GM18873 (cell line): ENCODE results near the gene ZFYVE27.
"Not testable (repeated sequence)": the region's sequence is repeated elsewhere in the genome, so short reads cannot be mapped to it uniquely, and the experiment has no call there.

Experiments used
- ATAC-seq: cut with Tn5 transposase; IDR thresholded peaks from one replicate; pipeline ENCODE4 v1.9.1; 2021; ENCODE audit warnings: mild to moderate bottlenecking, moderate library complexity, moderate number of reproducible peaks; ENCODE audit not compliant: unreplicated experiment, low FRiP score

ZFYVE27 gene, protein sequence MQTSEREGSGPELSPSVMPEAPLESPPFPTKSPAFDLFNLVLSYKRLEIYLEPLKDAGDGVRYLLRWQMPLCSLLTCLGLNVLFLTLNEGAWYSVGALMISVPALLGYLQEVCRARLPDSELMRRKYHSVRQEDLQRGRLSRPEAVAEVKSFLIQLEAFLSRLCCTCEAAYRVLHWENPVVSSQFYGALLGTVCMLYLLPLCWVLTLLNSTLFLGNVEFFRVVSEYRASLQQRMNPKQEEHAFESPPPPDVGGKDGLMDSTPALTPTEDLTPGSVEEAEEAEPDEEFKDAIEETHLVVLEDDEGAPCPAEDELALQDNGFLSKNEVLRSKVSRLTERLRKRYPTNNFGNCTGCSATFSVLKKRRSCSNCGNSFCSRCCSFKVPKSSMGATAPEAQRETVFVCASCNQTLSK

GRCh38 chr10:97736902-97737769 lies at the start of gene ZFYVE27:
ZFYVE27 (plus strand) TSS chr10:97737128; CDS start chr10:97738478, 1,350 bp downstream.
- ATAC-seq = peak; percentile 74

DNA sequence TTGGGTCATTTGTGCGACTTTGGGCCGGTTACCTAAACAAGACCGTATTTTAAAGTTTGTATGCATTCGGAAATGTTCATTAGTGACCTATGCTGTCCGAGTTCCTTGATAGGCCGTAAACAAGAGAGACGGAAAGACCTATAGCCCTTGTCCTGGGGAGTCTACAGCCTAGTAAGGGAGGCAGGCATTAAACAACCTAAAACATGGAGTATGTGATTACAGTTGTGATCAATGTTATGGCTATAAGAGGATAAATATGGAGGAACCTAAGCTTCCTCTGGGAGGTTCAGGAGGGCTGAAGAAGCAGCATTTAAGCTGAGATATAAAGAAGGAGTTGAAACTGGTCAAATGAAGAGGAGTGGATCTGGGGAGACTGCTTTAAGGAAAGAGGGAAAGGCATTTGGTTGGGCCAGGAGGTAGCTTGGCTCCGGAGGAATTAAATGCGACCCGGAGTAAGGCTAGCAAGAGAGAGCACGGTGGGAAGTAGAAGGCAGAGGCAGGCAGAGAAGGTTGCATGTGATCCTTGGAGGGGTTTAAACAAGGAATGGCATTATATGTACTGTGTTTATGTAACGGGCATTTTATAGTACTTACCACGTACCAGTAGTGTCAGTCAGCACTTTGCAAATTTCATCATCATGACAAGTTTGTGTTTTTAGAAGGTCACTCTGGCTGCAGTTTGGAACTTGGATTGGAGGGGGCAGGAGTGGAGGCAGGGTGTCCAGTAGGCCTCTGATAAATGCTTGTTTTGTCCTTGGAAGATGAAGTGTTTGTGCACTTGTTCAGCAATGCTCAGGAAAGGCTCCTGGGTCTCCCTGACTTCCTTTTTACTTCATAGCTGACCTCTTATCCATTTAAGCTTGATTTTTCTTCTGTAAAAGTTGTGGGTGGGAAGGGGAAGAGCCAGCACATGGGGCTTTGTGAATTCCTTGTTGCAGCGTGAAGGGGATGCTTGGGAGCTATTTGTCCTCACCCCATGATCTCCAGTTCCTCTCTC lies 48.8 kb upstream of the ZFYVE27 start:
- ATAC-seq = no peak

DNA sequence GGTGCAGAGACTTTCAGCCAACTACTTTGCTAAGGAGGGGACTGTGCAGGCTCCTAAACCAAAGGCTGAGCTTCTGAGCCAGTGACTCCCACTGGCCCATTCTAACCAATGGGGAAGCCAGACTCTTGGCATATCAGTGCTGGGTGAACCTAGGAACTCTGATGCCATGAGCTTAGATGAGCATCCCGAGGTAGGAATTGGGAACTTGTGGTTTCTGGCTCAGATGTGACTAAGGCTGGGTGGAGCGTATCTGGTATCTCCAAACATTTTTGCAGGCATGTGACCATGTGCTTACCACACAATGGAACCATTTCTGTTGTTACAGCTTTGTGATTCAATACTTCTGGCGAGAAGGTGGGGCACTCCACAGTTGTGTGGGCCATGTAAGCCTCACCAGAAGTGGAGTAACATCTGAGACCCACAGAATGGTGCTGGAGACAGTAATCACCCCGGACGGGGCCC lies 47.3 kb upstream of the ZFYVE27 start:
- ATAC-seq = no peak

DNA sequence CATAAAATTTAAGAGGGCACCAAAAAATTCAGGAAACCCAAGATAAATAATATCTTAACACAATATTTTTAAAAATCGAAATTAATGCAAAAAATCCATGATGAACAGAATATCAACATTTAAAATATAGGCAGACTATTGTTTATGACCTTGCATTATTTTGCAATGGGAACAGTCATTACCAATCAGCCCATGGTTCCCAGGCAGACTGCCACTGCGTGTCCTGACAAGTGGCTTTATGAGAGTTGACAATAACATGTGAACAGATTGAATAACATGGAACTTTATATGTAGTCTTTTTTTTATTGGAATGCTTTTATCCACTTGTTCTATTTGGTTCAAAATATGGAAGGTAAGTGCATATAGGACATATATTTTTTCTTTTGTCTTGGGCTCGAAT lies 46.8 kb upstream of the ZFYVE27 start:
- ATAC-seq = no peak

DNA sequence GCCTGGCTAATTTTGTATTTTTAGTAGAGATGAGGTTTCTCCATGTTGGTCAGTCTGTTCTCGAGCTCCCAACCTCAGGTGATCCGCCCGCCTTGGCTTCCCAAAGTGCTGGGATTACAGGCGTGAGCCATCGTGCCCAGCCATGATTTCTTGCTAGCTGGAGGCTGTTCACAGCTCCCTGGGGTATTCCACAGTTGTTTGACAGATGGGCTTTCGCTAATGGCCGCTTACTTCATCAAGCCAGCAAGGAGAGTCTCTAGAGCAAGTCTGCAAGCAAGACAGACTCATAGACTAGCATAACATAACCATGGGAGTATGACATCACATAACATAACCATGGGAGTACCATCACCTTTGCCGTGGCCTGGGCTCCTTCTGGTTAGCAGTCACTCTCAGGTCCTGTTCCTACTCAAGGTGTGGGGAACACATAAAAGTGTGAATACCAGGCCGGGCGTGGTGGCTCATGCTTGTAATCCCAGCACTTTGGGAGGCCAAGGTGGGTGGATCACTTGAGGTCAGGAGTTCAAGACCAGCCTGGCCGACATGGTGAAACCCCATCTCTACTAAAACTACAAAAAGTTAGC lies 38.8 kb upstream of the ZFYVE27 start:
- not testable (repeated sequence) for ATAC-seq

DNA sequence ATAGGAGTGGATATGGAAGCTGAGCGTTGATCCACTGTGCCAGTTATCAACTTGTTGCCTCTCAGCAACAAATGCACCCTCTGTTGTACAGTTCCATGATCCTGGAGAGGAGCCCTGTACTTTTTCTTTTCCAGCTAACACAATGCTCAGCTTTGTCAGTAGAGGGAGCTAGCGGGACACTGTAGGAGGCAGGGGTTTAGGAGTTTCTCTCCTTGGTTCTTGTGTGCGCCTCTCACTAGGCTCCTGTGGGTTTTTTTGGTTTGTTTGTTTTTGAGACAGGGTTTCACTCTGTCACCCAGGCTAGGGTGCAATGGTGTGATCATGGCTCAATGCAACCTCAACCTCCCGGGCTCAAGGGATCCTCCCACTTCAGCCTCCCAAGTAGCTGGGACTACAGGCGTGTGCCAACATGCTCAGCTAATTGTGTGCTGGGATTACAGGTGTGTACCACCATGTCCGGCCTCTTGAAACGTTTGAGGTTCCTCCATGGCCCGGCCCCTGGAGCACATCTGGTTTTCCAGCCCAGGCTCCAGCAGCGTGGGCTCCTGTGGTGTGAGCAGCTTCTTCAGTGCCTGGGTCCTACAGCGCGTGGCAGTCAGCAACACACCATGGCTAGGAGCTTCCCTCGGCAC lies 35.4 kb upstream of the ZFYVE27 start:
- no peak for ATAC-seq

GRCh38 chr10:97703398-97704067 lies 33.4 kb upstream of the ZFYVE27 start:
- no peak for ATAC-seq

DNA sequence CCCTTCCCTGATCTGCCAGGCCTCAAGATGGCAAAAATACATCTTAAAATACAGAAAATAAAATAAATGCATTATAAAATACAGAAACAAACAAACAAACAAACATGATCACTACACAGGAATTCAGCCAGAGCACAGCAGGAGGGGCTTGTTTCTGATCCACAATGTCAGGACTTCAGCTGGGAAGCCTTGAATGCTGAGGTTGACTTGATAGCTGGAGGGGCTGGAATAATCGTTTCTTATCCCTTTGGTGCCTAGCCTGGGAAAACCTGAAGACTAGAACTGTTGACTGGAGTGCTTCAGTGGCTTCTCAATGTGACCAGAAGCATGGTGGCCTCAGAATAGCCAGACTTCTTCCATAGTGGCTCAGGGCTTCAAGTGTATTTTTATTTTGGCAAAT lies 32.6 kb upstream of the ZFYVE27 start:
- ATAC-seq = no peak

GRCh38 chr10:97705006-97705670 lies 31.8 kb upstream of the ZFYVE27 start:
- ATAC-seq = no peak

GRCh38 chr10:97707134-97707861 lies 29.6 kb upstream of the ZFYVE27 start:
- no peak for ATAC-seq

DNA sequence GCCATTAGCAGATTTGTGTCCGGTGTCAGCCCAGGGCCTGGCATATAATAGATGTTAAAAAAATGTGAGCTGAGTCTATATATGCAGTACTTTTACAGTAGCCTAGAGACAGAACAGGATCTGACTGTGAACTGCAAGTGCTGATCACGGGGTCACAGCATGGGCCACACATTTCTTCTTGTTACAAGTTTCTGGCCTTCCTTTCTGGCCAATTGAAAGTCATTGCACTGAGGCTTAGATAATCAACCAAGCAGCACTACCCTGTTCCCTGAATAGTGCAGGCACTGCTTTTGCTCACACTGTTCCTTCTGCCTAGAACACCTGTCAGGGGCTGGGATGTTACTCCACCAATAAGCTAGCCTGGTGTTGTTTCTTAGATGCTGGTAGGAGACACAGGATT lies 28.8 kb upstream of the ZFYVE27 start:
- no peak for ATAC-seq

DNA sequence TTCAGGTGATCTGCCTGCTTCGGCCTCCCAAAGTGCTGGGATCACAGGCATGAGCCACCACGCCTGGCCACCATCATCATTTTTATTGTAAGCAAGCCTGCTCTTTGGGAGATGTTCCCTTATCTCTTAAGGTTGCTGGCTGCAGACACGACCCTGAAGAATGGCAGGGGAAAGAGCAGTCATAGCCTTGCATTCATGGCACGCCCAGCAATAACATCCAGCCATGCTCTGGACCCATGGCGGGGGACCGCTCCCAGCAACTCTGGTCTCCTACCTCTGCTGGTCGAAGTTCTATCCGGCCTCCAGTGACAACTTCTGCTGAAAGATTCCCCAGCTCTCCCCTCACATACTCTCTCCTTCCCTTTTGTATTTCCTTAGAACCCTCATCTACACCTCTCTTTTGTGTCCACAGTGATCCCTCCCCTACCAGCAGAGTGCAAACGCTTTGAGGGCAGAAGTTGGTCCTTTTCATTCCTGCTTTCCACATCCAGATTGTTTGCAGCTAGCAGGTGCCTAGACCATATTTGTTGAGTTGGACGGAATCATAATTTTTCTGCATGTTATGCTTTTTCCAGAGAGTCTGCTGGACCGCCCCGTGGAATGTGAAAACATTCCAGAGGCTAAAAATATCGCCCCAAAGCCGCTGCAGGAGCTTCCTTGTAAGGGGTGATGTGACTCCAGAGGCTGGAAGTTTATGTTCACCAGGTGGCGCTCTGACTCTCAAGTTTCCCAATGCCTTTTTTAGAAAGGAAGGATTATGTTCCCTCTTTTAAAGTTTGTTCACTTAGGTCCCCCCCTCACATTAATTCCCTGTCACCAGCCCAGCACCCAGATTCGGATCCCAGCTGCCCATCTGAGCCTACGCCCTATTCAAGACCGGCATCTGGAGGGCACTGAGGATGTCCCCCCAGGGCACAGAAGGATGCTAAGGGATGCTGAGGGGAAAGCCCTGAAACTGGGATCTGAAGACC lies 27.7 kb upstream of the ZFYVE27 start:
- no peak for ATAC-seq

DNA sequence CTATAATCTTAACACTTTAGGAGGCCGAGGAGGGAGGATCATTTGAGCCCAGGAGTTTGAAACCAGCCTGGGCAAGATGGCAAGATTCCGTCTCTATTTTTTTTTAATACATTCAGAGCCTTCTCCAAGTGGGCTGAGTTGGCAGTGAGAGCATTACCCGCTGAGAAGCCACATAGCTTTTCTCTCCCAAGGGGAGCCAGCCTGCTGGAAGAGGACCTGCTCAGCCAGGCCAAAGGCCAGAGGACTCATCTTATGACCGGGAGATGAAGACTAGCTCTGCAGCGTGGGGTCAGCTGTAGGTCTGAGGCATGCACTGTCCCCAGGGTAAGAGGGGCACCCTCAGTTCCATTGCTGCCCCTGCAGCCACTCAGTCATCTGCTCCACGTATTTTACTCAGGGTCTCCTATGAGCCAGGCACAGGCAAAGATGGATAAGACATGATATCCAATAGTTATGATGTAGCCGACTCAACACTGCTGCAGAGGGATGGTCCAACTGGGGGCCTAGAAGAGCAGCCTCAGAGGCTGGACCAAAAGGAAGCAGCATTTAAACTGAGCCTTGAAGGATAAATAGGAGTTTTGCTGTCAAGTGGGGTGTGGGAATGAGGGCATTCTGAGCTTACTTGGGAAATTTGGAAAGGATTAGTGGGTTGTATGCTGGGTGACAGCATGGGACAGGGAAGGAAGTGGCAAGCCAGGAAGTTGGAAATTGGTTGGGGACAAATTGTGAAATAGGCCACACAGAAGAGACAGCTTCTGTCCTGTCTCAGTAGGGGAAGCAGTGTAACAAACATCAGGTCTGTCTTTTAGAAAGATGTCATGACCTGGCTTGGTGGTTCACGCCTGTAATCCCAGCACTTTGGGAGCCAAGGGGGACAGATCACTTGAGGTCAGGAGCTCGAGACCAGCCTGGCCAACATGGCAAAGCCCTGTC lies 25.0 kb upstream of the ZFYVE27 start:
- ATAC-seq = no peak

GRCh38 chr10:97713339-97713825 lies 23.5 kb upstream of the ZFYVE27 start, which contains the start of gene MARVELD1:
MARVELD1 (plus strand) TSS chr10:97713730; CDS start chr10:97713877, 147 bp downstream.
- ATAC-seq = no peak

DNA sequence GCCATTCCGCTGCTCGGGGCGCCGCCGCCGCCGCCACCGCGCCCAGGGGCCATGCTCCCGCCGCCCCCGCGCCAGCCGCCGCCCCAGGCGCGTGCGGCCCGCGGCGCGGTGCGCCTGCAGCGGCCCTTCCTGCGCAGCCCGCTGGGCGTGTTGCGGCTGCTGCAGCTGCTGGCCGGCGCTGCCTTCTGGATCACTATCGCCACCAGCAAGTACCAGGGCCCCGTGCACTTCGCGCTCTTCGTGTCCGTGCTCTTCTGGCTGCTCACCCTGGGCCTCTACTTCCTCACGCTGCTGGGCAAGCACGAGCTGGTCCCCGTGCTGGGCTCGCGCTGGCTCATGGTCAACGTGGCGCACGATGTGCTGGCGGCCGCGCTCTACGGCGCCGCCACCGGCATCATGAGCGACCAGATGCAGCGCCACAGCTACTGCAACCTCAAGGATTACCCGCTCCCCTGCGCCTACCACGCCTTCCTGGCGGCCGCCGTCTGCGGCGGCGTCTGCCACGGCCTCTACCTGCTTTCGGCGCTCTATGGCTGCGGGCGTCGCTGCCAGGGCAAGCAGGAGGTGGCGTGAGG lies 23.0 kb upstream of the ZFYVE27 start:
- peak; percentile 53 for ATAC-seq
